Activated effector memory CD4-positive, alpha-beta T cell treated with anti-CD3 and anti-CD28 coated beads, Interleukin-2, amount 50 U/mL, for 16 hours (primary cell): ENCODE data around the gene ATXN7.

Experiments
- DNase-seq: peaks from one replicate; pipeline ENCODE4 v3.0.0-alpha.2; 2020

The ATXN7 gene

DNA sequence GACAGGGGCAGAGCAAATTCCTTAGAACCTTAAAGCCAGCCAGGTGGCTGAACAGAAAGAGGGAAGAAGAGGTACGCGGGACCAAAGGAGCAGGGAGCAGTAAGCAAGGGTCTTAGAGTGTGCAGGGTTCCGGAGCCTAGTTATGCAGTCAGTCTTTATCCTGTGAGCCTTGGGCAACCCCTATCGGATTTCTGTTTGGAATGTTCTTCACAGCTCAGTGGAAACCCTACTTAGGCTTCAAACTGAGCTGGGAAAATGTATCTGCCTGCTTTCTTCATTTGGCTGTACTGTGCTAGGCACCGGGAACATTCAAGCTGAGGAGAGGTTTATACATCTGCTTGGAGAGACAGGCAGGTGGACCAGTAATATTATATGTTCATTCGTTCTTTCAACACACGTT lies 122.5 kb downstream of the ATXN7 start:
- DNase-seq: no peak

DNA sequence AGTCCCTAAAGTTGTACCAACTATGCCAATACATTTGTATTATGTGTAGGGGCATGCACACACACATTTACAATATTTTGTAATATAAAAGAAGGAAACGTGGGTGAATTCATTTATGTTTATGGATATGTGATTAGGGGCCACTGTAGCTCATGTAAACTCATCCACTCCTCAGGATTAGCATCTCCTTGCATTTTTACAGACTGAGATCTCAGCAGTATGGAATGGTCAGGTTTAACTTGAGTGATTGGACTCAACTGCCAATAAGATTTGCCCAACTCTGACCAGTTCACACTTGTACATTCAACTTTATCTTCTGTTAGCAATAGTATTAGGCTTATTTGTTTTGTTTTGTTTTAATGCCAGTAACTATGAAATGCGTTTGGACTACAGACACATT lies 123.2 kb downstream of the ATXN7 start:
- DNase-seq: no peak

- no peak for DNase-seq
Measured at GRCh38 chr3:63988943-63989342, 125.3 kb downstream of the ATXN7 start.

- DNase-seq: no peak
Measured at GRCh38 chr3:63990204-63990603, 126.5 kb downstream of the ATXN7 start.

DNA sequence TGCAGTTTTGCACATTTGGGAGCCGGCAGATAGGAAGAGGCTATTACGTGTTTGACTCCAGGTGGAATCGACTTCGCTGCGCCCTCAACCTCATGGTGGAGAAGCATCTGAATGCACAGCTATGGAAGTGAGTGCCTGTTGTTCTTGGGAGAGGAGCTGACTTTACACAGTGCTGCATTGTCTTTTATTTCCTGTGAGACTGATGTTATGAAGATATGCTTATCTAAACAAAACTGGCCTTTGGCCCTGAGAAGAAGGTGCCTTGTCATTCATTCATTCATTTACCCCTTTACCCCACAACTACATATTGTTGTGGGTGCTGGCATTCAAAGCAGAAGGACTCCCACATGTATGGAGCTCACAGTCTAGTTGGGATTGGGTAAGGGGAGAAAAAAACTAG lies 127.1 kb downstream of the ATXN7 start:
- DNase-seq: no peak

- no peak for DNase-seq
Measured at GRCh38 chr3:63991666-63992065, 128.0 kb downstream of the ATXN7 start.

GRCh38 chr3:63992516-63993209 lies 129.0 kb downstream of the ATXN7 start:
- no peak for DNase-seq

GRCh38 chr3:63993653-63994079 lies 130.0 kb downstream of the ATXN7 start:
- DNase-seq: peak; percentile 79

GRCh38 chr3:63995086-63995485 lies 131.4 kb downstream of the ATXN7 start:
- DNase-seq: no peak

DNA sequence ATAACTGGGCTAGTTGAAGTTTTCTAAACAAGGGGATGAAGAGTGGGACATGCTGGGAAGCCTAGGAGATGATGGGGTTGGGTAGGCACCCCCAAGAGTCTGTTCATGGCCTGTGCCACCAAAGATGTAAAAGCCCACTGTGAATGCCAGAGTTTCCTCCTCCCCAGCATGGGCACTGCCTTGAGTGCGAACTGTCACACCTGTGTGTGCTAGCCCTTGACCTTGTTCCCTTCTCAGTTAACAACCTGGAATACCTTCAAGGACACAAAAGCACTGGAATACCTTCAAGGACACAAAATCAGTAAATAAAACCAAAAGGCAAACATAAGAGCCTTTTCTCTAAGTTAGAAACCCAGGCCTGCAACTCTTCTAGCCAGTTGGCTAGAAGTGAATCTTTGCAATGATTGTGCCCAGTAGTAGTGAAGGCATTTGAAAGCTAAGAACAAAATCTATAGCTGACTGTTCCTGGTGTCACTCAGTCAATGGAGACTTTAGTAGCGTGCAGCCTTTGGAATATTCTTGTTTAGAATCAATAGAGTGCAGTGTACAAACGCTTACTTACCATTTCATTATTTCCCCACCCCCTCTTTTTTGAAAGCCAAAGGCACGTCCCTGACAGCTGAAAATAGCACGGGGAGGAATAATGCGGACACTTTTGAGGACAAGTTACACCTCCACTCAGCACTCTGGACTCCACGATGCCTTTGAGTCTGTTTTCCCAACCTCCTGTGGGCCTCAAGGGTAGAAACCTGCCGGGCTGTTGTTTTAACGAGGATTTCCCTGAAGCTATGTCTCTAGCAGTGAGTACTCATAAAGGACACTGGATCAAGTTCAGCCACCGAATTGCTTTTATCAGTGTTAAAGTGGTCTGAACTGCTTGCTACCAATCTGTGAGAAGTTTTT lies 135.4 kb downstream of the ATXN7 start:
- DNase-seq: no peak

- DNase-seq: no peak
Measured at GRCh38 chr3:64000453-64001055, 136.9 kb downstream of the ATXN7 start.

DNA sequence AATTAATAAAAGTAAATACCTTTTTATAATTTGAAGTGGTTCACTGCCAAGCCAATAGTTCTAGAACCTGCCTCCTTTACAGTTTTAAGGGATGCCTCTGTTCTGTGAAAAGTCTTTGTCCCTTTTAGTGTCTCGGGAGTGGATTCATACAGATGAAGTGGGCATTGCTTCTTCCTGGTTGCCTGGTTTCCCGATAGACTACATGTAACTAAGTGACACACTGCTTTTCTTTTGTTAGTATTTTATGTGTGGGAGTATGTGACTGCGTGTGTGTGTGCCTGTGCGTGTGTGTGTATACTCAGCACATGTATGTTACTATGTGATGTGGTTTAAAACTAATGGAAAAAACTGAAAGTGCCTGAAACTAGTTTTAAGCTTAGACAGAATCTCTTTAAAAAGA lies 138.6 kb downstream of the ATXN7 start:
- no peak for DNase-seq

DNA sequence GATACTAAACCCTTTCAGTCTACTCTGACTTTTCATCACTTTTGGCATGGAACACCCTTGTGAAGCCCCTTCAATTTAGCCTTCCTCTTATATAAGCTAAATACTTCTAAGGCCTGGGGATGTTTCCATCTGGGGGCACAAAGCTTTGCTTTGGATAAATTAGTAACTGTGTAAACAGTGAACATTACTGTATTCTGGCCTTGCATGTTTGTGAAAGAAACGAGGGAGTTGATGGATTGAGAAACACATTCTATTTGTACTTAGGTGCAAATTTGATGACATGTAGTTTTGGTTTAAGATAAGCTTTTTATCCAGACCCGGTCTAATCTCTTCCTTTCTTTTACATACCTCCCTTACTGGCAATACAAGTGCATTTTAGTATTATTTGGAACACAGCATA lies 139.9 kb downstream of the ATXN7 start:
- no peak for DNase-seq

DNA sequence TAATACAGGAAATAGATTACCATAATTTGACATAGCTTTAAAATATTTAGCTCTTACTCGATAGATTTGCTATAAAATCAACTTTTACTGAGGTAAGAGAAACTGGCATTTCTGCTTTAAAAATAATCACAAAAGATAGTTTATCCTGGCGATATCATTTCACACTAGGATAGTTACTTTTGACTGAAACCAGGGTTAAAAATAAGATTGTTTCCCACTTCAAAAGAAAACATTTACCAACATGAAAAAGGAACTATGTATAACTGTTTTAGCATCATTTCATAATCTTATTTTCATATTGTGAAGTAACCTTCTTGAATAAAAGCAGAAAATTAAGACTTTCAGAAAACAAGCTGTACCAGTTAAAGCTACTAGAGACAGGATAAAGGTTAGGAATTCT lies 144.3 kb downstream of the ATXN7 start:
- DNase-seq: no peak

DNA sequence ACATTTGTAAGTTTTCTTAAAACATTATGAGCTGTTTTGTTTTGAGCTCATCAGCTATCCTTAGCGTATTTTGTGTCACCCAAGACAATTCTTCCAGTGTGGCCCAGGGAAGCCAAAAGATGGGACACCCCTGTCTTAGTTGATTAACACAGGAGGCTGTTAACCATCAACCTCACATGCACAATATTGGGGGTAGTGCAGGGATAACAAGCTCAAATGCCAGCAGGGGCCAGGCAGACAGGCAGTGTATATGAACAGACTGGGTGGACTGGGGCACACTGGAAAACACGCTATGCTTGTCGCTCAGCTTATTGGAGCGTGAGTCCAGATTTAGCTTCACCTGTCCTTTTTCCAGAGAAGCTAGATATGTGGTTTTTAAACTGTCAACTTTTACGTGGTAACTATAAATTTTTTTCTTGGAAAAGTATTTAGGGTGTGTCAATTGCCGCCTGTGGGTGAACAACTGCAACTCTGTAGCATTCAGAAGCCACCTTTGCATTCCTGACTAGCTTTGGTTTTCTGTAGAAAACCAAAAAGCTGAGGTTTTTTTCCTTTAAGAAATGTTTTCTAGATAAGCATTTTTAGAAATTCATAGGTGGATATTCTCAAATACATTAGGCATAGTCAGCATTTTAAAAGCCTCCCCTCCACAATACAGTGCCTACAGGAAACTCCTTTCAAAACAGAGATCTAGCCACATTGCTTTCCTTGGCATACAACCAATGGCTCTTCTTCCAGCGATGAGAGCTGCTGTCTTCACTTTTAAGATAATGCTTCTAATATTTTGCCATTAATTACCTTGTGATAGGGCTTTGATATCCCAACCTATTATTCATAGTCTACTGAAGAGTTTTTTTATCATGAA lies 145.1 kb downstream of the ATXN7 start:
- no peak for DNase-seq

GRCh38 chr3:64009528-64009927 lies 145.9 kb downstream of the ATXN7 start:
- DNase-seq: no peak

GRCh38 chr3:64010199-64010598 lies 146.5 kb downstream of the ATXN7 start:
- no peak for DNase-seq

DNA sequence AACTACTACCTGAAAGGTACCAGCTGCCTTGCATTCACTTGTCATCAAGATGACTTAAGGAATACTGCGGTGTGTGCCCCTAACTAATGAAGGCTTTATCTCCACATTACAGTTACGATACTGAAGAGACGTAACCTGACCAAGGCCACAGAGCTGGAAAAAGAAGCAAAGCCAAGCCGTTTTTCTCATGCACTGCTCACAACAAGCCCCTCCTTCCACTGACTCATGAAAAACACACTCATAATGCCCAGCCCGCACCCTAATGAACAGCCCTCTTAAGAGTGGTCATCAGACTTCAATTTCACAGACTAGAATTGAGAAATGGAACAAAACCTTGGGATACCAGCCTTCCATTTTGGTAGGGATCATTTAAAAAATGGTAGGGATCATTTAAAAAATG lies 148.0 kb downstream of the ATXN7 start:
- no peak for DNase-seq

- no peak for DNase-seq
Measured at GRCh38 chr3:64016941-64017620, 153.4 kb downstream of the ATXN7 start.

GRCh38 chr3:64019271-64019670 lies 155.6 kb downstream of the ATXN7 start:
- DNase-seq: no peak

- no peak for DNase-seq
Measured at GRCh38 chr3:64019879-64020278, 156.2 kb downstream of the ATXN7 start.

- DNase-seq: no peak
Measured at GRCh38 chr3:64021922-64022321, 158.3 kb downstream of the ATXN7 start.
